A673 (cell line): ENCODE measurements around the gene PAX5. TPM values are rescaled to one million over a fixed set of nuclear protein-coding genes. Genes with fewer than 3 reads are reported as not detected.

Experiments
- BruUV-seq: library from RNA; stranded (reverse); fragments of 400-500 nt; replicated peaks from 2 replicates; lab custom pipeline; 2021; lab: Mats Ljungman, UMichigan
- CTCF ChIA-PET: fragments of 300-600 bp; sonication (Branson Sonifier 250); formaldehyde crosslinking; loops from one replicate; lab custom pipeline; 2022; ENCODE audit warnings: antibody characterized with exemption; lab: Charles Lee
- POLR2A ChIA-PET: fragments of 300-600 bp; sonication (Branson Sonifier 250); formaldehyde crosslinking; loops from one replicate; lab custom pipeline; 2022; ENCODE audit warnings: antibody characterized with exemption; ENCODE audit not compliant: low non-redundant PET; lab: Charles Lee
- DNase-seq: peaks from one replicate; pipeline ENCODE4 v3.0.0-alpha.2; 2015; ENCODE audit warnings: low spot score
- H3K27ac ChIP-seq: fragments of 200-600 bp; sonication (generic); 2 replicates; pipeline ENCODE4 v1.5.1; 2016; ENCODE audit warnings: mixed run types, low read depth, mild to moderate bottlenecking, mixed read lengths, antibody characterized with exemption, low read length; ENCODE audit not compliant: poor library complexity, severe bottlenecking
- H3K27me3 ChIP-seq: fragments of 200-600 bp; sonication (generic); replicated peaks from 2 replicates; pipeline ENCODE4 v1.6.1; 2017; ENCODE audit warnings: mixed run types, low read depth, mild to moderate bottlenecking, mixed read lengths, antibody characterized with exemption, low read length; ENCODE audit not compliant: insufficient read depth, poor library complexity
- H3K36me3 ChIP-seq: fragments of 200-600 bp; sonication (generic); 2 replicates; pipeline ENCODE4 v1.6.1; 2016; ENCODE audit warnings: mixed run types, mild to moderate bottlenecking, mixed read lengths, antibody characterized with exemption, low read length; ENCODE audit not compliant: insufficient read depth, poor library complexity, severe bottlenecking
- H3K4me1 ChIP-seq: fragments of 200-600 bp; sonication (generic); 2 replicates; pipeline ENCODE4 v1.6.1; 2017; ENCODE audit warnings: mixed run types, mild to moderate bottlenecking, mixed read lengths, antibody characterized with exemption, low read length; ENCODE audit not compliant: insufficient read depth, poor library complexity, severe bottlenecking
- H3K4me3 ChIP-seq: fragments of 200-600 bp; sonication (generic); 2 replicates; pipeline ENCODE4 v1.5.1; 2016; ENCODE audit warnings: low read depth, mixed run types, mild to moderate bottlenecking, mixed read lengths, low read length; ENCODE audit not compliant: poor library complexity, severe bottlenecking
- H3K9me3 ChIP-seq: fragments of 200-600 bp; sonication (generic); 2 replicates; pipeline ENCODE4 v1.6.1; 2016; ENCODE audit warnings: mixed run types, low read depth, mild to moderate bottlenecking, mixed read lengths, antibody characterized with exemption, low read length; ENCODE audit not compliant: poor library complexity, severe bottlenecking
- CTCF ChIP-seq: fragments of 300-800, 200-600 bp; sonication (generic); conservative IDR thresholded peaks from 2 replicates; pipeline ENCODE4 v1.5.1; 2017; ENCODE audit warnings: low read depth, mild to moderate bottlenecking, antibody characterized with exemption, low read length, moderate library complexity, mixed read lengths
- EZH2 ChIP-seq: fragments of 200-600 bp; sonication (generic); IDR thresholded peaks from 2 replicates; pipeline ENCODE4 v1.6.1; 2017; ENCODE audit warnings: borderline replicate concordance, low read depth, mild to moderate bottlenecking, mixed read lengths, antibody characterized with exemption, low read length; ENCODE audit not compliant: poor library complexity, severe bottlenecking
- intact Hi-C: fragments of 100-400 bp; cut with micrococcal nuclease; formaldehyde crosslinking; loops from one replicate; pipeline ENCODE4 v1.10.0; 2022; ENCODE audit not compliant: unreplicated experiment
- total RNA-seq: library from RNA; stranded (reverse); gene quantifications from 2 replicates; pipeline ENCODE4 v1.2.3, GENCODE V29; 2021

The PAX5 gene
- total RNA-seq, 1 experiment from 2014 or later, result 5.5 TPM

- Histone ChIP-seq H3K27ac (no peak overlapping the region), H3K4me3 (no peak overlapping the region), H3K4me1 (no peaks in the 10 kb centered on the region), H3K9me3 (no peaks in the 10 kb centered on the region), H3K27me3 (no peaks in the 10 kb centered on the region), H3K36me3 (no peaks in the 10 kb centered on the region)
- ChIA-PET CTCF (no interaction called here), POLR2A (no interaction called here)
- intact Hi-C loops, result no loop called here
- TF ChIP-seq EZH2, result no peak
- TF ChIP-seq CTCF, result no peak
- no peak for DNase-seq
- no TSS peak for BruUV-seq
Observed at GRCh38 chr9:36959681-36960574, 74.1 kb downstream of the PAX5 start.

DNA sequence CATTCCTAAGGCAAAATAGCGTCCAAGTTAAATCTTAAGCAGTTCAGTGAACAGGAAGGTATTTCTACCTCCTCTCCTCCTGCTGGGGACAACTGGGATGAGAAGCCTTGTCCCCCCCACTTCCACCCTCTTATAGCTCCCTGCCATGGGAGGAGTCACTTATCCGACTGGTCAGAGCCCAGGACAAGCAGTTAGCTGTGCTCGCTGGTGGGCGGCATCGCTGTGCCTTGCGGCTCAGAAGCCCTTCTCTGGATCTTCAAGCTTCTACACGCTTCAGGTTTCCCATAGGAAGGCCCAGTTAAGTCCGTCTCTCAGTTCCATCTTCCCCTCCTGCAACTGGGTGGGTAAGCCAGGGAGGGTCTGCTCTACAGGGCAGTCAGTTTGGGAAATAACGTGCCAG lies 77.2 kb downstream of the PAX5 start:
- H3K36me3 ChIP-seq, result no peaks in the 10 kb centered on the region
- ChIA-PET POLR2A (no interaction called here), CTCF (interaction anchor here (0.7 kb wide), 1 partner anchor 134 kb away, joined by 3 read pairs; no protein-coding TSS in a partner anchor)
- no peaks in the 10 kb centered on the region for H3K4me1 ChIP-seq
- BruUV-seq, result no TSS peak
- no peaks in the 10 kb centered on the region for H3K9me3 ChIP-seq
- no peaks in the 10 kb centered on the region for H3K27me3 ChIP-seq
- DNase-seq, result no peak
- intact Hi-C loops, result no loop called here
- no peak overlapping the region for H3K27ac ChIP-seq
- no peak for TF ChIP-seq EZH2
- no peak for TF ChIP-seq CTCF
- H3K4me3 ChIP-seq, result no peak overlapping the region

- no TSS peak for BruUV-seq
- no peak overlapping the region for H3K4me3 ChIP-seq
- POLR2A ChIA-PET, result no interaction called here
- H3K27ac ChIP-seq, result no peak overlapping the region
- DNase-seq, result no peak
- H3K9me3 ChIP-seq, result no peaks in the 10 kb centered on the region
- no peaks in the 10 kb centered on the region for H3K36me3 ChIP-seq
- CTCF ChIA-PET, result no interaction called here
- intact Hi-C loops, result no loop called here
- no peaks in the 10 kb centered on the region for H3K27me3 ChIP-seq
- TF ChIP-seq EZH2, result no peak
- no peak for TF ChIP-seq CTCF
- H3K4me1 ChIP-seq, result peaks cover 3% of the 10 kb centered on the region
Observed at GRCh38 chr9:36950389-36950788, 83.7 kb downstream of the PAX5 start.
